Uterus (tissue), 4 donors: ENCODE data around the gene RAD50. TPM values are rescaled to one million over a fixed set of nuclear protein-coding genes. Genes with fewer than 3 reads are reported as not detected.

Experiments
- DNase-seq, 2 donors: peaks; one replicate each; pipeline ENCODE4 v3.0.0-alpha.2; 2019 to 2020
- H3K27ac ChIP-seq, 2 donors: fragments of 200-600 bp; sonication (generic); 1 replicate in 1 of 2; 2 replicates in 1 of 2; pipeline ENCODE4 v1.5.1; 2016 to 2018
- H3K27me3 ChIP-seq, 2 donors: fragments of 200-600 bp; sonication (generic); one replicate each; pipeline ENCODE4 v1.5.1; 2018 to 2019; ENCODE audit warnings: control low read depth in 1 of 2
- H3K36me3 ChIP-seq, 2 donors: fragments of 200-600 bp; sonication (generic); one replicate each; pipeline ENCODE4 v1.5.1; 2019; ENCODE audit warnings: control low read depth in 1 of 2
- H3K4me1 ChIP-seq, 2 donors: fragments of 200-600 bp; sonication (generic); one replicate each; pipeline ENCODE4 v1.5.1; 2018 to 2019; ENCODE audit warnings: control low read depth in 1 of 2
- H3K4me3 ChIP-seq, 2 donors: fragments of 200-600 bp; sonication (generic); 1 replicate in 1 of 2; 2 replicates in 1 of 2; pipeline ENCODE4 v1.5.1; 2018 to 2019; ENCODE audit warnings: mild to moderate bottlenecking in 1 of 2
- H3K9me3 ChIP-seq, 2 donors: fragments of 200-600 bp; sonication (generic); one replicate each; pipeline ENCODE4 v1.5.1; 2019; ENCODE audit warnings: control low read depth in 1 of 2
- CTCF ChIP-seq, 4 experiments: fragments of 200-600 bp in 2 of 4; fragments of 450-650 bp in 2 of 4; sonication (generic) in 2 of 4; IDR thresholded peaks; one replicate each; pipeline ENCODE4 v1.5.1; 2016 to 2019; ENCODE audit warnings: antibody characterized with exemption in 4 of 4, mild to moderate bottlenecking in 2 of 4, moderate library complexity in 1 of 4
- POLR2A ChIP-seq, 2 donors: fragments of 450-650 bp; IDR thresholded peaks; one replicate each; pipeline ENCODE4 v1.6.1; 2016; ENCODE audit warnings: antibody characterized with exemption in 2 of 2, mild to moderate bottlenecking in 1 of 2, moderate library complexity in 1 of 2
- intact Hi-C: fragments of 100-400 bp; cut with DNase I; formaldehyde crosslinking; loops from one replicate; pipeline ENCODE4 v1.15.1; 2023; ENCODE audit warnings: low total_unique reads
- total RNA-seq, 4 donors: library from RNA; depleted of rRNA in 3 of 4; stranded (reverse); fragments of >200 nt in 3 of 4; gene quantifications; one replicate each; pipeline versions ENCODE4 v1.1.0 to v1.2.4, GENCODE V29; 2014 to 2023
- donor health status: DM: yes; HTN: yes; CAD: no.

Gene RAD50
- total RNA-seq, 4 donors from 2014 or later, result 13.8 to 50.0 (median 32.6) TPM

- Histone ChIP-seq H3K27ac (no peak overlapping the region), H3K36me3 (no peaks in the 10 kb centered on the region), H3K4me1 (no peaks in the 10 kb centered on the region), H3K9me3 (no peaks in the 10 kb centered on the region), H3K4me3 (no peak overlapping the region), H3K27me3 (no peaks in the 10 kb centered on the region)
- no peak for DNase-seq
- TF ChIP-seq POLR2A (IDR thresholded peaks at IDR 0.05) (no peak), CTCF (IDR thresholded peaks at IDR 0.05) (no peak)
- intact Hi-C loops, result no loop called here
Observed at GRCh38 chr5:132664696-132665209, 108.0 kb downstream of the RAD50 start.

- H3K36me3 ChIP-seq, result no peaks in the 10 kb centered on the region
- intact Hi-C loops, result no loop called here
- no peak overlapping the region for H3K4me3 ChIP-seq
- H3K27me3 ChIP-seq, result no peaks in the 10 kb centered on the region
- H3K4me1 ChIP-seq, result no peaks in the 10 kb centered on the region
- TF ChIP-seq POLR2A (IDR thresholded peaks at IDR 0.05) (no peak), CTCF (IDR thresholded peaks at IDR 0.05) (no peak)
- no peak for DNase-seq
- H3K9me3 ChIP-seq, result no peaks in the 10 kb centered on the region
- H3K27ac ChIP-seq, result no peak overlapping the region
Observed at GRCh38 chr5:132665574-132666080, 108.8 kb downstream of the RAD50 start.

- H3K27ac ChIP-seq, result no peak overlapping the region
- no peaks in the 10 kb centered on the region for H3K4me1 ChIP-seq
- H3K27me3 ChIP-seq, result no peaks in the 10 kb centered on the region
- intact Hi-C loops, result no loop called here
- no peaks in the 10 kb centered on the region for H3K9me3 ChIP-seq
- no peaks in the 10 kb centered on the region for H3K36me3 ChIP-seq
- no peak overlapping the region for H3K4me3 ChIP-seq
- TF ChIP-seq CTCF (IDR thresholded peaks at IDR 0.05) (no peak), POLR2A (IDR thresholded peaks at IDR 0.05) (no peak)
- no peak for DNase-seq
Observed at GRCh38 chr5:132666310-132667123, 109.7 kb downstream of the RAD50 start.

GRCh38 chr5:132667309-132667708 lies 110.5 kb downstream of the RAD50 start:
- intact Hi-C loops, result no loop called here
- Histone ChIP-seq H3K9me3 (no peaks in the 10 kb centered on the region), H3K27me3 (no peaks in the 10 kb centered on the region), H3K4me3 (no peak overlapping the region), H3K27ac (no peak overlapping the region), H3K36me3 (no peaks in the 10 kb centered on the region), H3K4me1 (no peaks in the 10 kb centered on the region)
- DNase-seq, result no peak
- TF ChIP-seq CTCF (IDR thresholded peaks at IDR 0.05) (no peak), POLR2A (IDR thresholded peaks at IDR 0.05) (no peak)
